ENCODE data around the gene PRLR. TPM values are rescaled to one million over a fixed set of nuclear protein-coding genes. Genes with fewer than 3 reads are reported as not detected.

The PRLR gene
- total RNA-seq, 3 donors from 2014 or later (not counting 1 experiment from before 2014, with no cell fraction given): 0.05 to 0.16 (median 0.09) TPM

DNA sequence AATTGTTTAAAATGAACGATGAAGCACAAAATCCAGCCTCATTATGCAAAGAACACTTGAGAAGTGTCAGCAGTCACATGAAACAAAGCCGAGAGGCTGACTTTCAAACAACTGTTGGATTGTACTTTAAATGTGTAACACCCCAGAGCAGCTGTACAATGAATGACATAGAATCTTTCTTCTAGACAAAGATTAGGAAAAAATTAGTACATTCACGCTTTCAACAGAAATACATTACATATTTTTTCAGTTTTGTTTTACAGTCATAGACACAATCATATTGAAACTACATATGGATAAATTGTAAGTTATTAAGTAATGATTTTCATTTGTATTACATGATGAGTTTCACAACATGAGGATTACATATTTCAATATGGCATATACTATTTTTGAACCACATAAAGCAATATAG, 171.9 kb downstream of the PRLR start:
- Mint-ChIP-seq H3K27me3 (ENCODE audit: low read depth in 2 of 2) (peaks cover 0 to 13% of the 10 kb centered on the region in 2 donors), H3K27ac (no peak overlapping the region), H3K4me3 (no peak overlapping the region), H3K9me3 (no peaks in the 10 kb centered on the region), H3K36me3 (no peaks in the 10 kb centered on the region), H3K4me1 (no peaks in the 10 kb centered on the region)
- intact Hi-C loops (cut with micrococcal nuclease): no loop called here
- no peak for TF ChIP-seq CTCF (IDR thresholded peaks at IDR 0.05)
- no peaks in the 10 kb centered on the region for H3K27me3 ChIP-seq (ENCODE audit: control insufficient read depth, insufficient read depth, low read length)
- H3K4me1 ChIP-seq (ENCODE audit: control insufficient read depth, insufficient read depth, low read length): no peaks in the 10 kb centered on the region
- DNase-seq: no peak
- WGBS (ENCODE audit: insufficient coverage): 86% methylated on average over 2 of the region's 3 CpGs
- no peak overlapping the region for H3K27ac ChIP-seq (ENCODE audit: low read length)
- H3K9me3 ChIP-seq (ENCODE audit: control insufficient read depth, insufficient read depth, low read length): no peaks in the 10 kb centered on the region
- no peak overlapping the region for H3K4me3 ChIP-seq (ENCODE audit: low read length)
- H3K36me3 ChIP-seq (ENCODE audit: control insufficient read depth, insufficient read depth, low read length): no peaks in the 10 kb centered on the region
- ATAC-seq: no peak

DNA sequence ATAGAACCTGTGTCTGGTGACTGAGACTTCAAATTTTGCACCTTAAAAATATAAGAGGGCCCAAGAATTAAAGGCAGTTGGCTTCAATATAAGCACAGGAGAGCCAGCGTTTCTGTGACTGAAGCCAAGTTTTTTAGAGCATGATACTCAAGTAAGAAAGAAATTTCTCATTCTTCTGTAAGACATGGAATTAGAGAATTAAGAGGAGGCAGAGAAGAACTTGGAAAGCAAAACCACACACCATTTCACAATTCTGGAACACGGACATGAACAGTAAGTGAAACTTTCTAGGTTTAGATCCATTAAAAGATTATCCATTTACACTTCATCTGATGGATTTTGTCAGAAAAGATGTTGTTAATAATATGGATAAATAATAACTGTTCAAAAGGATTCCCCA, 173.6 kb downstream of the PRLR start:
- no peak for DNase-seq
- Mint-ChIP-seq H3K27me3 (ENCODE audit: low read depth in 2 of 2) (peaks cover 0 to 13% of the 10 kb centered on the region in 2 donors), H3K36me3 (no peaks in the 10 kb centered on the region), H3K4me3 (no peak overlapping the region), H3K27ac (no peak overlapping the region), H3K4me1 (no peaks in the 10 kb centered on the region), H3K9me3 (no peaks in the 10 kb centered on the region)
- Histone ChIP-seq H3K4me1 (ENCODE audit: control insufficient read depth, insufficient read depth, low read length) (no peaks in the 10 kb centered on the region), H3K27ac (ENCODE audit: low read length) (no peak overlapping the region), H3K4me3 (ENCODE audit: low read length) (no peak overlapping the region), H3K9me3 (ENCODE audit: control insufficient read depth, insufficient read depth, low read length) (no peaks in the 10 kb centered on the region), H3K36me3 (ENCODE audit: control insufficient read depth, insufficient read depth, low read length) (no peaks in the 10 kb centered on the region), H3K27me3 (ENCODE audit: control insufficient read depth, insufficient read depth, low read length) (no peaks in the 10 kb centered on the region)
- no peak for ATAC-seq
- TF ChIP-seq CTCF (IDR thresholded peaks at IDR 0.05): no peak
- intact Hi-C loops (cut with micrococcal nuclease): no loop called here
- WGBS (ENCODE audit: insufficient coverage): 73% methylated on average over 1 of the region's 2 CpGs

DNA sequence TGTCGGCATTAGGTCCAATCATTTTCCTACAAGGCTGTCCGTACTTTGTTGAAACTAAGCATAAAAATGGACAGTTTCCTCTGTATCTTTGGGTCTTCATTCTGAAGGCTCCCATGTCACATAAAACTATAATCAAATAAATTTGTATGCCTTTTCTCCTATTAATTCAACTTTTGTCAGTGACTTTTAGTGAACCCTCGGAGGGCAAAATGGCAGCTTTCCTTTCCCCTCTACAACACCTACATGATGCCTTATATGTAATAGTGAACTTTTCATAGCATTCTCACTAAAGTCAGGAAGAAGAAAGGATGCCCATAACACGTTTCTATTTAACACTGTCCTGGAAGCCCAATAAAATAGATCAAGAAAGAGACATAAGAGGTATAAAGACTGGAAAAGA, 177.4 kb downstream of the PRLR start:
- no peak overlapping the region for H3K4me3 Mint-ChIP-seq
- ATAC-seq: no peak
- H3K27ac Mint-ChIP-seq: no peak overlapping the region
- no peak for TF ChIP-seq CTCF (IDR thresholded peaks at IDR 0.05)
- no peaks in the 10 kb centered on the region for H3K4me1 ChIP-seq (ENCODE audit: control insufficient read depth, insufficient read depth, low read length)
- no peak overlapping the region for H3K4me3 ChIP-seq (ENCODE audit: low read length)
- H3K27me3 ChIP-seq (ENCODE audit: control insufficient read depth, insufficient read depth, low read length): no peaks in the 10 kb centered on the region
- H3K27me3 Mint-ChIP-seq (ENCODE audit: low read depth in 2 of 2): peaks cover 4 to 13% of the 10 kb centered on the region in 2 donors
- H3K36me3 ChIP-seq (ENCODE audit: control insufficient read depth, insufficient read depth, low read length): no peaks in the 10 kb centered on the region
- intact Hi-C loops (cut with micrococcal nuclease): no loop called here
- peaks cover 0 to 3% of the 10 kb centered on the region in 2 donors for H3K9me3 Mint-ChIP-seq
- no peak for DNase-seq
- H3K36me3 Mint-ChIP-seq: no peaks in the 10 kb centered on the region
- no peaks in the 10 kb centered on the region for H3K4me1 Mint-ChIP-seq
- no peaks in the 10 kb centered on the region for H3K9me3 ChIP-seq (ENCODE audit: control insufficient read depth, insufficient read depth, low read length)
- WGBS (ENCODE audit: insufficient coverage): 90% methylated on average over 3 of the region's 4 CpGs
- H3K27ac ChIP-seq (ENCODE audit: low read length): no peak overlapping the region

DNA sequence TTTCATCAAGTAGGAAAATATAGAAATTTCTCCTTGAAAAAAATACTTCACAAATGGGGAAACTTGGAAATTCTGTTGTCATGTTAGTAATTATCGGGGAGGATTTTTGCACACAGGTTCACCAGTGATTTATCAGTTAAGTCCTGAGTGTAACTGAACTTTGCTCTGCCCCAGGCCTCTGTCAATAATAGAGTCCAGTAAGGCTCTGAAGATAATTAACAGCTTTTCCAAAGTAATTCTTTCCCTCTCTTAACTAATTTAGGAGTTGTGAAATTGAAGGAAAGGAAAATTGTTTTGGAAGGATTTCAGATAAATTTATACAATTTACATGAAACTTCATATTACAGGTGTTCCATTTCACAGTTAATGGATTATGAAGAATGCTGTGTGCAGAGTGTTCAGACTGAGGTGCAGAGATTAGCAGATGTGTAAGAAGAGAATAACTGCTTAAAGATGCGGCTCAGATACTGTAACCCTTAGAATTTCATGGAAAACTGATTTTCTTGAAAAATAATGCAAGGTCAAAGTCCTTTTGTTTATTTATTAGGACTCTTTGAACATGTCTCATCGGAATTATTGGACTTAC, 179.7 kb downstream of the PRLR start:
- H3K4me1 Mint-ChIP-seq: no peaks in the 10 kb centered on the region
- H3K36me3 Mint-ChIP-seq: no peaks in the 10 kb centered on the region
- TF ChIP-seq CTCF (IDR thresholded peaks at IDR 0.05): no peak
- Histone ChIP-seq H3K27me3 (ENCODE audit: control insufficient read depth, insufficient read depth, low read length) (no peaks in the 10 kb centered on the region), H3K27ac (ENCODE audit: low read length) (no peak overlapping the region), H3K4me3 (ENCODE audit: low read length) (no peak overlapping the region), H3K9me3 (ENCODE audit: control insufficient read depth, insufficient read depth, low read length) (no peaks in the 10 kb centered on the region), H3K36me3 (ENCODE audit: control insufficient read depth, insufficient read depth, low read length) (no peaks in the 10 kb centered on the region), H3K4me1 (ENCODE audit: control insufficient read depth, insufficient read depth, low read length) (no peaks in the 10 kb centered on the region)
- intact Hi-C loops (cut with micrococcal nuclease): no loop called here
- peaks cover 5 to 13% of the 10 kb centered on the region in 2 donors for H3K27me3 Mint-ChIP-seq (ENCODE audit: low read depth in 2 of 2)
- peaks cover 0 to 5% of the 10 kb centered on the region in 2 donors for H3K9me3 Mint-ChIP-seq
- DNase-seq (no peak), ATAC-seq (no peak)
- no peak overlapping the region for H3K27ac Mint-ChIP-seq
- no peak overlapping the region for H3K4me3 Mint-ChIP-seq
- WGBS (ENCODE audit: insufficient coverage): 95% methylated on average over 3 of the region's 3 CpGs

Data from natural killer cell (primary cell).